Measurements from ENCODE around the gene IQGAP2.

DNA sequence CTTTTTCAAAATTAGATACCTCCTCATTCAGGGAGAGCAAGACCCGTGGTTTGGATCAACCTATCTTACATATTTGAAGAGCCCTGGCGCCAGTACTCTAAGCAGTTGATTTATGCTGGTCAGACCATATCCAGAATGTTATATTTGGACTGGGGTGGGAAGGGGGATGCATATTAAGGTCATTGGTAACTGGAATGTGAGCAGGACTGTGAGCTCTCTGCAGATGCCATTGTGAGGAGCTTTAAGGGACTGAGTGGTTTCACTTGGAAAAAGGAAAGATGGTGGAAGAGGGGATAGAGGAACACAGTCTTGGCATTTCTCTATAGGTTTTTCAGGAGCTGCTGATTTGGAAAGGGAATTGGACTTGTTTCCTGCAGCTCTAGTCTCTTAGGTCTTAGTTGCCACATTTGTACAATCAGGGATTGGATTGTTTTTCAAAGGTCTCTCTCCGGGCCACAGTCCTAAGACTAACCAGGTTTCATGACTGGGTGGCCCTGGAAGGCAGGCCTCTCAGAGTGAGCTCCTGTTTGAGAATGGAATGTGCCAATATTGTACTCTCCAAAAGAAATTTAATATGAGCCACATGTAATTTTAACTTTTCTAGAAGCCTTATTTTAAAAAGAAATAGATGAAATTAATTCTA, 287.1 kb downstream of the IQGAP2 start:
- TF ChIP-seq EZH2phosphoT487 (IDR thresholded peaks at IDR 0.05; ENCODE audit: borderline replicate concordance, low read length), result no peak
- TF ChIP-seq, protein P1, sequence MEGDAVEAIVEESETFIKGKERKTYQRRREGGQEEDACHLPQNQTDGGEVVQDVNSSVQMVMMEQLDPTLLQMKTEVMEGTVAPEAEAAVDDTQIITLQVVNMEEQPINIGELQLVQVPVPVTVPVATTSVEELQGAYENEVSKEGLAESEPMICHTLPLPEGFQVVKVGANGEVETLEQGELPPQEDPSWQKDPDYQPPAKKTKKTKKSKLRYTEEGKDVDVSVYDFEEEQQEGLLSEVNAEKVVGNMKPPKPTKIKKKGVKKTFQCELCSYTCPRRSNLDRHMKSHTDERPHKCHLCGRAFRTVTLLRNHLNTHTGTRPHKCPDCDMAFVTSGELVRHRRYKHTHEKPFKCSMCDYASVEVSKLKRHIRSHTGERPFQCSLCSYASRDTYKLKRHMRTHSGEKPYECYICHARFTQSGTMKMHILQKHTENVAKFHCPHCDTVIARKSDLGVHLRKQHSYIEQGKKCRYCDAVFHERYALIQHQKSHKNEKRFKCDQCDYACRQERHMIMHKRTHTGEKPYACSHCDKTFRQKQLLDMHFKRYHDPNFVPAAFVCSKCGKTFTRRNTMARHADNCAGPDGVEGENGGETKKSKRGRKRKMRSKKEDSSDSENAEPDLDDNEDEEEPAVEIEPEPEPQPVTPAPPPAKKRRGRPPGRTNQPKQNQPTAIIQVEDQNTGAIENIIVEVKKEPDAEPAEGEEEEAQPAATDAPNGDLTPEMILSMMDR (conservative IDR thresholded peaks at IDR 0.05; ENCODE audit: low read depth, low read length), result no peak

Data from PC-3 (cell line).